Right lobe of liver (tissue), 6 donors: ENCODE data around the gene IKBKE. TPM values are rescaled to one million over a fixed set of nuclear protein-coding genes. Genes with fewer than 3 reads are reported as not detected.

Source experiments
- ATAC-seq, 4 donors: fragments of 200-7000 bp; cut with Tn5 transposase; one replicate each; pipeline ENCODE4 v1.9.1; 2020; ENCODE audit warnings: mild to moderate bottlenecking in 4 of 4, moderate library complexity in 4 of 4
- DNase-seq, 3 donors: peaks; one replicate each; pipeline ENCODE4 v3.0.0-alpha.2; 2020
- H3K27ac ChIP-seq, 3 donors: fragments of 200-600 bp; one replicate each; pipeline ENCODE4 v1.8.0; 2022
- H3K27me3 ChIP-seq, 2 donors: fragments of 200-600 bp; one replicate each; pipeline ENCODE4 v1.8.0; 2022
- H3K36me3 ChIP-seq, 4 donors: fragments of 200-600 bp; sonication (generic) in 1 of 4; one replicate each; pipeline versions ENCODE4 v1.5.1 to v1.8.0; 2017 to 2022; ENCODE audit warnings: control low read depth in 1 of 4
- H3K4me1 ChIP-seq, 4 donors: fragments of 200-600 bp; sonication (generic) in 1 of 4; one replicate each; pipeline versions ENCODE4 v1.5.1 to v1.8.0; 2017 to 2022; ENCODE audit warnings: control low read depth in 1 of 4
- H3K4me3 ChIP-seq, 3 donors: fragments of 200-600 bp; one replicate each; pipeline ENCODE4 v1.8.0; 2022
- H3K9me3 ChIP-seq, 4 donors: fragments of 200-600 bp; sonication (generic) in 1 of 4; one replicate each; pipeline versions ENCODE4 v1.5.1 to v1.8.0; 2017 to 2022; ENCODE audit warnings: control low read depth in 1 of 4
- CTCF ChIP-seq, 4 donors: fragments of 200-600 bp in 3 of 4; fragments of 450-650 bp in 1 of 4; IDR thresholded peaks; one replicate each; pipeline versions ENCODE4 v1.5.1 to v1.8.0; 2016 to 2022; ENCODE audit warnings: antibody characterized with exemption in 4 of 4, mild to moderate bottlenecking in 2 of 4
- POLR2A ChIP-seq: fragments of 450-650 bp; IDR thresholded peaks from one replicate; pipeline ENCODE4 v1.6.1; 2017; ENCODE audit warnings: antibody characterized with exemption, mild to moderate bottlenecking
- WGBS: methylation state at CpG from one replicate; pipeline ENCODE4 v1.1.6; 2018; ENCODE audit warnings: low coverage, low lambda C conversion rate; ENCODE audit not compliant: insufficient coverage; ENCODE audit errors: missing lambda C conversion rate; 5-methylcytosine and 5-hydroxymethylcytosine counted together
- intact Hi-C, 2 donors: fragments of 100-400 bp; cut with DNase I; formaldehyde crosslinking; loops; one replicate each; pipeline versions ENCODE4 v1.11.2 to v1.14.1; 2022
- total RNA-seq, 6 experiments: library from RNA; depleted of rRNA in 2 of 6; stranded (reverse); fragments of >200 nt in 2 of 6; fragmentation: NEBNext Ultra II Directional in 3 of 6; extraction: Animal tissue kit (Norgen Biotek cat#: 25700) in 3 of 6; gene quantifications; one replicate each; pipeline versions ENCODE4 v1.1.0 to v1.2.4, GENCODE V29; 2016 to 2023
- donor health status: DM: no; HTN: yes; CAD: no.
- donor health status: DM: no; HTN: no; CAD: no.
- donor health status: DM: no; HTN: no; CAD: no.
- donor health status: DM: no; HTN: yes; CAD: no.
- donor health status: DM: no; HTN: yes; CAD: no.

The IKBKE gene
- total RNA-seq, 6 experiments from 2014 or later: 0.86 to 2.7 (median 1.9) TPM

GRCh38 chr1:206439205-206439604 lies 31.1 kb upstream of the IKBKE start:
- H3K36me3 ChIP-seq: peaks cover 0 to 12% (median 6%) of the 10 kb centered on the region in 4 donors
- DNase-seq: no peak
- no peak overlapping the region for H3K4me3 ChIP-seq
- no peak for ATAC-seq
- no peaks in the 10 kb centered on the region for H3K27me3 ChIP-seq
- WGBS: no CpG with 5 or more reads among the region's 2 CpGs
- H3K27ac ChIP-seq: no peak overlapping the region
- no peaks in the 10 kb centered on the region for H3K9me3 ChIP-seq
- no peak for TF ChIP-seq CTCF (IDR thresholded peaks at IDR 0.05)
- no peak for TF ChIP-seq POLR2A
- intact Hi-C loops: no loop called here
- peaks cover 0 to 7% (median 0%) of the 10 kb centered on the region in 4 donors for H3K4me1 ChIP-seq

GRCh38 chr1:206441336-206441967 lies 28.8 kb upstream of the IKBKE start:
- ATAC-seq: no peak
- H3K4me1 ChIP-seq: peaks cover 0 to 7% (median 0%) of the 10 kb centered on the region in 4 donors
- no peaks in the 10 kb centered on the region for H3K27me3 ChIP-seq
- no peak for DNase-seq
- 92% methylated on average over 6 of the region's 7 CpGs for WGBS
- TF ChIP-seq POLR2A: no peak
- TF ChIP-seq CTCF (IDR thresholded peaks at IDR 0.05): no peak
- intact Hi-C loops: no loop called here
- H3K36me3 ChIP-seq: peaks cover 0 to 12% (median 6%) of the 10 kb centered on the region in 4 donors
- no peaks in the 10 kb centered on the region for H3K9me3 ChIP-seq
- H3K4me3 ChIP-seq: no peak overlapping the region
- no peak overlapping the region for H3K27ac ChIP-seq

- H3K4me1 ChIP-seq: peaks cover 0 to 7% (median 0%) of the 10 kb centered on the region in 4 donors
- WGBS: 92% methylated on average over 4 of the region's 4 CpGs
- H3K4me3 ChIP-seq: no peak overlapping the region
- H3K27me3 ChIP-seq: no peaks in the 10 kb centered on the region
- no peaks in the 10 kb centered on the region for H3K9me3 ChIP-seq
- H3K36me3 ChIP-seq: peaks cover 0 to 12% (median 6%) of the 10 kb centered on the region in 4 donors
- DNase-seq: no peak
- TF ChIP-seq CTCF (IDR thresholded peaks at IDR 0.05) (no peak), POLR2A (no peak)
- intact Hi-C loops: no loop called here
- no peak overlapping the region for H3K27ac ChIP-seq
- ATAC-seq: no peak
Observed at GRCh38 chr1:206442101-206442500, 28.2 kb upstream of the IKBKE start.

- no peak overlapping the region for H3K27ac ChIP-seq
- WGBS: 82% methylated on average over 3 of the region's 4 CpGs
- H3K4me1 ChIP-seq: no peaks in the 10 kb centered on the region
- H3K27me3 ChIP-seq: no peaks in the 10 kb centered on the region
- TF ChIP-seq CTCF (IDR thresholded peaks at IDR 0.05) (no peak), POLR2A (no peak)
- DNase-seq (no peak), ATAC-seq (peak in 2 of 4 donors; percentile 31 to 67)
- peaks cover 0 to 12% (median 3%) of the 10 kb centered on the region in 4 donors for H3K36me3 ChIP-seq
- H3K4me3 ChIP-seq: no peak overlapping the region
- intact Hi-C loops: no loop called here
- no peaks in the 10 kb centered on the region for H3K9me3 ChIP-seq
Observed at GRCh38 chr1:206445116-206445515, 25.2 kb upstream of the IKBKE start.
